Measurements from ENCODE around the gene GIT1. TPM values are rescaled to one million over a fixed set of nuclear protein-coding genes. Genes with fewer than 3 reads are reported as not detected.
A peak's percentile ranks its signal among the peaks of the same experiment; 100 is the strongest.

GIT1 gene
- total and polyA plus RNA-seq, 2 of the 13 experiments (the other 11 are each of a cell fraction or from before 2014, with no cell fraction given): 14.2 to 30.8 TPM

GRCh38 chr17:29588562-29589411 is 661 bp downstream of the GIT1 start (continued):
- no peak for TF ChIP-seq ZNF570 (CRISPR knock-in tag; IDR thresholded peaks at IDR 0.05; ENCODE audit: borderline replicate concordance)
- TF ChIP-seq ZNF354B (CRISPR knock-in tag; IDR thresholded peaks at IDR 0.05): no peak
- TF ChIP-seq HNF1B (CRISPR knock-in tag; IDR thresholded peaks at IDR 0.05): 0 out of 2 replicates have a peak, but pooled peaks have one; percentile 32
- no peak for TF ChIP-seq ZNF530 (CRISPR knock-in tag; IDR thresholded peaks at IDR 0.05; ENCODE audit: low read depth)
- 0 out of 2 replicates have a peak, but pooled peaks have one; percentile 47 for TF ChIP-seq HDAC1 (CRISPR knock-in tag; IDR thresholded peaks at IDR 0.05)
- 0 out of 2 replicates have a peak, but pooled peaks have one; percentile 29 for TF ChIP-seq ZNF263 (CRISPR knock-in tag; IDR thresholded peaks at IDR 0.05)
- TF ChIP-seq BORCS8-MEF2B (CRISPR knock-in tag; IDR thresholded peaks at IDR 0.05): peak; percentile 28; the same call in 1 of the 2 replicates
- no peak for TF ChIP-seq RCOR2 (CRISPR knock-in tag; IDR thresholded peaks at IDR 0.05)
- TF ChIP-seq POGK (CRISPR knock-in tag; conservative IDR thresholded peaks at IDR 0.05): 0 out of 2 replicates have a peak, but pooled peaks have one; percentile 26
- peak; percentile 58; the same call in 1 of the 2 replicates for TF ChIP-seq NRL (CRISPR knock-in tag; IDR thresholded peaks at IDR 0.05; ENCODE audit: borderline replicate concordance)
- no peak for TF ChIP-seq ZNF484 (CRISPR knock-in tag; IDR thresholded peaks at IDR 0.05; ENCODE audit: borderline replicate concordance, low read depth)
- TF ChIP-seq ZNF589 (CRISPR knock-in tag; conservative IDR thresholded peaks at IDR 0.05): no peak
- peak; percentile 73; the same call in 1 of the 2 replicates for TF ChIP-seq UBTF (CRISPR knock-in tag; IDR thresholded peaks at IDR 0.05)
- no peak for TF ChIP-seq TEF (CRISPR knock-in tag; IDR thresholded peaks at IDR 0.05)
- no peak for TF ChIP-seq TEAD3 (CRISPR knock-in tag; optimal IDR thresholded peaks at IDR 0.05; ENCODE audit: borderline replicate concordance)
- no peak for TF ChIP-seq ZNF331 (CRISPR knock-in tag; IDR thresholded peaks at IDR 0.05)
- TF ChIP-seq KDM3A (CRISPR knock-in tag; IDR thresholded peaks at IDR 0.05; ENCODE audit: low read depth): 0 out of 2 replicates have a peak, but pooled peaks have one; percentile 51
- no peak for TF ChIP-seq SRY (CRISPR knock-in tag; IDR thresholded peaks at IDR 0.05)
